ENCODE data around the gene PITPNM3. TPM values are rescaled to one million over a fixed set of nuclear protein-coding genes. Genes with fewer than 3 reads are reported as not detected.

The PITPNM3 gene
- total and polyA plus RNA-seq, 2 of the 8 experiments (the other 6 are each of a cell fraction or from before 2014, with no cell fraction given) = 1.7 to 3.1 TPM

DNA sequence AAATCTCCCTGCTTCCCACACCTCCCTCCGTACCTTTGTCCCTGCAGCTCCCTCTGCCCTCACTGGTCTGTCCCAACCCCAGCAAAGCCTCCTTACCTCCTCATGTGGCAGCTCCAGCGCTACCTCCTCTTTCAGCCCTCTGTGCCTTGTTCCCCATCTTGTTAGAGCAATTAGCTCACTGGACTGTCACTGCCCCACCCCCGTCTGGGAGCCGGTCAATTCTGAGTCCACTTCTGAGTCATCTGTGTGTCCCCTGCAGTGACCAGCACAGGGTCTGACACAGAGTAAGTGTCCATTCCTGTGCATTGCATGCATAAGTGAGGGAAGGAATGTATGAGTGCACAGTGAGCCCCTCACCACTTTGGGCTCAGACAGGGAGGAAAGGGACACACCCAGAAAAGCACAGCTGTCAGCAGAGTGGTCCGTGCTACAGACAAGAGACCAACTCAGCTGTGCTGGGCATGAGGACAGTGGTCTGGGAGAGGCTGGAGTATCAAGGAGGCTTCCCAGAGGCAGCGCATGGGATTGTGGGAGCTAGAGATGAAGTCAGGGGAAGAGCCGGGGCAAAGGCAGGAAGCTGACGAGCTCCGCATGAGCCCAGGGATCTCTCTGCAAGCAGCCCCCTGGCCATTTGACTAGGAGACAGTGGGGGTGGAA is 45.9 kb downstream of the PITPNM3 start (continued):
- no peak for TF ChIP-seq CHD7 (IDR thresholded peaks at IDR 0.05; ENCODE audit: insufficient replicate concordance, low read length)
- TF ChIP-seq EGR1 (IDR thresholded peaks at IDR 0.05; ENCODE audit: borderline replicate concordance, low read depth, low read length) = no peak
- no peak for TF ChIP-seq CBX8 (IDR thresholded peaks at IDR 0.05; ENCODE audit: borderline replicate concordance, low read depth, low read length)
- TF ChIP-seq TAF1 (IDR thresholded peaks at IDR 0.05; ENCODE audit: low read depth, low read length) = no peak
- no peak for TF ChIP-seq SUZ12 (IDR thresholded peaks at IDR 0.05; ENCODE audit: low read length)
- TF ChIP-seq RFX5 (IDR thresholded peaks at IDR 0.05; ENCODE audit: borderline replicate concordance, low read depth, low read length) = no peak
